ENCODE data around the gene SUMO3. TPM values are rescaled to one million over a fixed set of nuclear protein-coding genes. Genes with fewer than 3 reads are reported as not detected.

The SUMO3 gene
- total RNA-seq (2021) = 79.6 and 81.5 TPM in 2 replicates
- percentile 83 among the genes with signal in this experiment for Bru-seq, nascent RNA
- percentile 76 among the genes with signal in this experiment for BruChase-seq, experiment 1, labeled RNA remaining after a 2-hour chase
- BruChase-seq, experiment 2, labeled RNA remaining after a 6-hour chase = percentile 94 among the genes with signal in this experiment
- long read RNA-seq, transcript SUMO3-201 (4 exons, 1,807 nt) = major isoform, 183 of 196 reads
- long read RNA-seq, partial matches to known transcripts = 1 of 196 reads
- long read RNA-seq, other reads (novel, unspliced or antisense) = 8 of 196 reads

DNA sequence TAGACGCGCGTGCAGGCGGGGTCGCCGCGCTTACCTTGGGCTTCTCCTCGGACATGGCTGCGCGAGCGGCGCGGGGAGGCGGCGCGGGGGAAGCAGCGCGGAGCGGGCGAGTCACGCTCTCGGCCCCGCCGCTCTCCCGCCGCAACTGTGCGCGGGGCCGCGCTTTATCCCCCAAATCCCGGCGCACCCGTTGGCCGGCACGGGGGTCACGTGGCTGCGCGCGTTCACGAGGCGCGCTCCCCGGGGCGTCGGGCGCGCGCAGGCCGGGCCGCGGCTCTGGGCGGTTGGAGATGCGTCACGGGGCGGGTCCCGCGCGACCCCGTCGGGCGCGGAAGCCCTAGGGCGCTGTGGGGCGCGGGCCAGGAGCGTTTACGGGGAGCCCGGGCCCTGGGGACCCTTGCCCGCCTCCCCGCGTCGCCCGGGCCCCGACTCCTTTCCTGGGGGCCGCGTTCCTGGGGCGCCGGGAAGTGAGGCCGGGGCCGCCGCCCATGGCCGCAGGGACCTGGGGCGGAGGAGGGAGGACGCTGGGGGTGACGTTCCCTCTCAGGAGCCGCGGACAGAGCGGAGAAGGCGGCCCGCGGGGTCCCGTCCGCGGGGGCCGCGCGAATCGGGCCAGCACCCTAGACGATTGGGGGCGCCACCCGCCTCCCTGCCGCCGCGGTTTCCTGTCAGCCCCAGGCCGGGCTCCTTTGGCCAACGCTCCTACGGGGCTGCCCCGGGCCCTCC, at the start of gene SUMO3:
SUMO3 (minus strand) TSS at position 149 of the 726 bp plus-strand sequence; CDS start at position 55, 94 bp downstream.
- Histone ChIP-seq H2AFZ (peak within 1 kb of the TSS; percentile 79; the same call in 1 of the 2 replicates), H3K27me3 (ENCODE audit: insufficient read depth, low read depth) (no peaks in the 10 kb centered on the region), H3K9me3 (ENCODE audit: insufficient read depth, low read depth) (no peaks in the 10 kb centered on the region), H3K4me1 (replicated peaks; ENCODE audit: insufficient read depth) (no peaks in the 10 kb centered on the region; the same call in 1 of the 2 replicates), H3K36me3 (ENCODE audit: low read depth) (no peaks in the 10 kb centered on the region), H3K9me2 (ENCODE audit: insufficient read depth) (no peaks in the 10 kb centered on the region), H3K79me2 (ENCODE audit: low read depth) (peaks cover 18% of the 10 kb centered on the region), H4K20me1 (ENCODE audit: insufficient read depth) (peaks cover 19% of the 10 kb centered on the region; the same call in 1 of the 2 replicates), H3K4me2 (peak within 1 kb of the TSS; percentile 79), H3K27ac (no peak within 1 kb of the TSS), H3K4me3 (peak within 1 kb of the TSS; percentile 65), H3F3A (ENCODE audit: insufficient read depth, low read depth) (peaks cover 4% of the 10 kb centered on the region; the same call in 1 of the 2 replicates)
- no TSS peak for BruUV-seq (replicated peaks)
- ChIA-PET CTCF (no interaction called here), POLR2A (ENCODE audit: unreplicated experiment) (no interaction called here)
- DNase-seq = peak in 1 of 2 experiments; percentile 81
- intact Hi-C loops (cut with micrococcal nuclease; ENCODE audit: unreplicated experiment) = loop anchor here (5.0 kb wide), 1 partner anchor 54 kb away; the partner anchor contains the start of gene PTTG1IP
- TF ChIP-seq EZH2 (IDR thresholded peaks at IDR 0.05; ENCODE audit: low read depth) = no peak
- TF ChIP-seq, protein P1, sequence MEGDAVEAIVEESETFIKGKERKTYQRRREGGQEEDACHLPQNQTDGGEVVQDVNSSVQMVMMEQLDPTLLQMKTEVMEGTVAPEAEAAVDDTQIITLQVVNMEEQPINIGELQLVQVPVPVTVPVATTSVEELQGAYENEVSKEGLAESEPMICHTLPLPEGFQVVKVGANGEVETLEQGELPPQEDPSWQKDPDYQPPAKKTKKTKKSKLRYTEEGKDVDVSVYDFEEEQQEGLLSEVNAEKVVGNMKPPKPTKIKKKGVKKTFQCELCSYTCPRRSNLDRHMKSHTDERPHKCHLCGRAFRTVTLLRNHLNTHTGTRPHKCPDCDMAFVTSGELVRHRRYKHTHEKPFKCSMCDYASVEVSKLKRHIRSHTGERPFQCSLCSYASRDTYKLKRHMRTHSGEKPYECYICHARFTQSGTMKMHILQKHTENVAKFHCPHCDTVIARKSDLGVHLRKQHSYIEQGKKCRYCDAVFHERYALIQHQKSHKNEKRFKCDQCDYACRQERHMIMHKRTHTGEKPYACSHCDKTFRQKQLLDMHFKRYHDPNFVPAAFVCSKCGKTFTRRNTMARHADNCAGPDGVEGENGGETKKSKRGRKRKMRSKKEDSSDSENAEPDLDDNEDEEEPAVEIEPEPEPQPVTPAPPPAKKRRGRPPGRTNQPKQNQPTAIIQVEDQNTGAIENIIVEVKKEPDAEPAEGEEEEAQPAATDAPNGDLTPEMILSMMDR (conservative IDR thresholded peaks at IDR 0.05) = no peak

DNA sequence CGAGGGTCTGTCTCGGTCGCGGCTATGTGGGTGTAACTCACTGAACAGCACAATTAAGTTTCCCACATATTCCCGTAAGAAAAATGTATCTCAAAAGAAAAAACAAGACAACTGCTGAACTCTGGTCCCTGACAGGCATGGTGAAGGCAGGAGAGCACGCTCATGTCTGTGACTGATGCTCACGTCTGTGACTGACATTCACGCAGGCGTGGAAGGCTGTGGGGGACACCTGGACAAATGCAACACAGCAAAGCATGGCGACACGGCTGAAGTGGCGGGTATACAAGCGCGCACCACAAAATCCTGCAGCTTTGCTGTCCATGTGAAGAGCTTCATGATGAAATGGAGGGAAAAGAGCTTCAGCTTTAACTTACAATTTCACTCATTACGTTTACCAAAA, 49.6 kb upstream of the SUMO3 start:
- Histone ChIP-seq H3K36me3 (ENCODE audit: low read depth) (peaks cover 20% of the 10 kb centered on the region), H3K27ac (no peak overlapping the region), H3K9me2 (ENCODE audit: insufficient read depth) (no peaks in the 10 kb centered on the region), H3F3A (ENCODE audit: insufficient read depth, low read depth) (peaks cover 42% of the 10 kb centered on the region), H3K9me3 (ENCODE audit: insufficient read depth, low read depth) (no peaks in the 10 kb centered on the region), H3K27me3 (ENCODE audit: insufficient read depth, low read depth) (no peaks in the 10 kb centered on the region), H3K4me2 (no peak overlapping the region), H3K4me3 (no peak overlapping the region), H2AFZ (no peak overlapping the region), H3K4me1 (replicated peaks; ENCODE audit: insufficient read depth) (peaks cover 55% of the 10 kb centered on the region), H4K20me1 (ENCODE audit: insufficient read depth) (peaks cover 50% of the 10 kb centered on the region), H3K79me2 (ENCODE audit: low read depth) (peaks cover 91% of the 10 kb centered on the region)
- DNase-seq = no peak
- BruUV-seq (replicated peaks) = no TSS peak
- no peak for TF ChIP-seq EZH2 (IDR thresholded peaks at IDR 0.05; ENCODE audit: low read depth)
- TF ChIP-seq, protein P1 (conservative IDR thresholded peaks at IDR 0.05) = no peak
- POLR2A ChIA-PET (ENCODE audit: unreplicated experiment) = no interaction called here
- CTCF ChIA-PET = no interaction called here
- intact Hi-C loops (cut with micrococcal nuclease; ENCODE audit: unreplicated experiment) = no loop called here

DNA sequence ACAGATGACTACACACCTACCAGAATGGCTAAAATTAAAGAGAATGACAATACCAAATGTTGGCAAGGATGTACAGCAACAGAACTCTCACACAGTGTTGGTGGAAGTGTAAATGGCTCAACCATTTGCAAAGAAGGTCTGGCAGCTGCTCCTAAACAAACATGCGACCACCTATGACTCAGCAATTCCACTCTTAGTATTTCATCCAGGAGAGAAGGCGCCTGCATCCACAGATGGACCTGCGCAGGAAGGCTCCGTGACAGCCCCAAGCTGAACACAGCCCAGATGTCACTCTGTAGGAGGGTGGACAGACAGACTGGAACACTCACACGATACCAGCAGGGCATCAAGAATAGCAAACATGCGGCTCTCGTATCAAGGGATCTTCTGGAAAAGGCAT, 48.9 kb upstream of the SUMO3 start:
- Histone ChIP-seq H3K4me2 (0 out of 2 replicates have a peak overlapping the region, but pooled peaks have one; percentile 9), H4K20me1 (ENCODE audit: insufficient read depth) (peaks cover 52% of the 10 kb centered on the region), H3K27me3 (ENCODE audit: insufficient read depth, low read depth) (no peaks in the 10 kb centered on the region), H3K79me2 (ENCODE audit: low read depth) (peaks cover 91% of the 10 kb centered on the region), H3K36me3 (ENCODE audit: low read depth) (peaks cover 20% of the 10 kb centered on the region), H3K9me2 (ENCODE audit: insufficient read depth) (no peaks in the 10 kb centered on the region), H3K27ac (no peak overlapping the region), H3K9me3 (ENCODE audit: insufficient read depth, low read depth) (no peaks in the 10 kb centered on the region), H3K4me1 (replicated peaks; ENCODE audit: insufficient read depth) (peaks cover 51% of the 10 kb centered on the region), H2AFZ (no peak overlapping the region), H3F3A (ENCODE audit: insufficient read depth, low read depth) (peaks cover 36% of the 10 kb centered on the region), H3K4me3 (no peak overlapping the region)
- no peak for DNase-seq
- ChIA-PET POLR2A (ENCODE audit: unreplicated experiment) (no interaction called here), CTCF (no interaction called here)
- no TSS peak for BruUV-seq (replicated peaks)
- TF ChIP-seq EZH2 (IDR thresholded peaks at IDR 0.05; ENCODE audit: low read depth) = no peak
- TF ChIP-seq, protein P1 (conservative IDR thresholded peaks at IDR 0.05) = no peak
- intact Hi-C loops (cut with micrococcal nuclease; ENCODE audit: unreplicated experiment) = no loop called here

Data from PC-9 (cell line).